ENCODE measurements around the gene SYT1. TPM values are rescaled to one million over a fixed set of nuclear protein-coding genes. Genes with fewer than 3 reads are reported as not detected.

Gene SYT1
- total RNA-seq, 1 donor from 2014 or later = 3.6 TPM

DNA sequence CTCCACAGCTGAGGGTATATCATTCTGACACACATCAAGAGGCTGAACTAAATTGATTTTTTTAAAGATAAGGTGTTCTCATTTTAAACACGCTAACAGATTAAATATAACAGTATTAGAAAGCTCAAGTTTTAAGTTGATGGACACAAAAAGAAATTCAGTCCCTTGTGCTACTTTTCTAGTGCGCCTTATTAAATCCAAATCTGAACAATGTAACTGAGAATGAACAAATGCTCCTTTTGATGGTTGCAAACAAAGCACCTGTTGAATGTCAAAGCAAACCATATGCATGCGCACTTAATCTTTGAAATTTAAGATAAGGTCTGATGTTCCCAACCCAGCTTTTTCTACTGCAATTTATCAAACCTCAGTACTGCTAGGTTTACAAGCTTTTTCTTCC lies 424.3 kb downstream of the SYT1 start:
- no peak for DNase-seq (ENCODE audit: low read depth in 2 of 2)

GRCh38 chr12:79291711-79292110 lies 427.1 kb downstream of the SYT1 start:
- DNase-seq (ENCODE audit: low read depth in 2 of 2) = no peak

DNA sequence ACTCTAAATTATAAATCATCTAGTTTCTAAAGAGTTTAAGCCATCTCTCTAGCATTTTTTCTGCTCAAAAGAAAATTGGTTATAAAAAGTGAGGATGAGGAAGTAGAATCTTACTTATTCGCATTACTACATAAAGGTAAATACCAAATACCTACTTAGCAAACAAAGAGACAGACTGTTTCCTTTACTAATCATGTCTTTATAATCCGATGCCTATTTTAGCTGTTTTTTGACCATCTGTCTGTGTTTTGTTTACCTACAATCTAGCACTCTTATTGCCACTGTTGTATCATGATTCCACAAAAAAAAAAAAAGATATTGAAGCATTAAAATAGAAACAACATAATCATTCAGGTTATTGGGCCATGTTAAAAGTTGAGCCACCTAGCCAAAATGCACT lies 430.0 kb downstream of the SYT1 start:
- no peak for DNase-seq (ENCODE audit: low read depth in 2 of 2)

DNA sequence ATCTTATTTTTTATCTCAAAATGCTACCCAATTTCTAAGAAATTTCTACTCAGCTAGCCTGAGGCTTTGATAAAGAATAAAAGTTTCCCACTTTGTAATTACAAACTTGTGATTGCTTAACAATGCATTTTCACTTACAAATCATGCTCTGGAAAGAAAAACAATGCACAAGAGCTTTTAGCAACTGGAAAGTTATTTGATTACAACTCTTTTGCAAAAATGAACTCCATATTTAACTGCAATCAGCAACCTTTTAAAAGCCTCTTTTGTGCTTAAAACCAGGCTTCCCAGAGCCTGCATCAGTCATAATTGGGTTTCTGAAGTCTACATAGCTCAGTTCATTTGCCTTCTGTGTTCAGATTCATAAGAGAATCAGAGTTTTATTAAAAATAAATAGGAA lies 431.0 kb downstream of the SYT1 start:
- no peak for DNase-seq (ENCODE audit: low read depth in 2 of 2)

DNA sequence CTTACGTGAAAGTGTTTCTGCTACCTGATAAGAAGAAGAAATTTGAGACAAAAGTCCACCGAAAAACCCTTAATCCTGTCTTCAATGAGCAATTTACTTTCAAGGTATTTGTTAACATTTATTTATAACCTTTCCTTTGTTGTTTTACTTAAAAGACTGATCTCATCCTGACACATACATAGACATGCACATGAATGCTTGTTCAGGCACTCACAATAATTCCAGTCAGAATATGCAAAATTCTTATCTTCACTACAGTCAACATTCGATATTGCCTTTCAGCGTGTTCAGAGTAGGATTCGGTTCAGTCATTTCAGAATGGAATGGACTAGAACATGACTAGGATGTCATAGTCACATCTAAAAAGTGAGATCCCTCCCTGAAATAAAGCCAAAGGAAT lies 431.6 kb downstream of the SYT1 start:
- no peak for DNase-seq (ENCODE audit: low read depth in 2 of 2)

- peak in 1 of 2 donors; percentile 42 for DNase-seq (ENCODE audit: low read depth in 2 of 2)
Measured at GRCh38 chr12:79296871-79297270, 432.3 kb downstream of the SYT1 start.

GRCh38 chr12:79298506-79298905 lies 433.9 kb downstream of the SYT1 start:
- peak in 1 of 2 donors; percentile 72 for DNase-seq (ENCODE audit: low read depth in 2 of 2)

GRCh38 chr12:79299447-79300198 lies 435.0 kb downstream of the SYT1 start:
- no peak for DNase-seq (ENCODE audit: low read depth in 2 of 2)

- DNase-seq (ENCODE audit: low read depth in 2 of 2) = no peak
Measured at GRCh38 chr12:79300199-79300568, 435.6 kb downstream of the SYT1 start.

DNA sequence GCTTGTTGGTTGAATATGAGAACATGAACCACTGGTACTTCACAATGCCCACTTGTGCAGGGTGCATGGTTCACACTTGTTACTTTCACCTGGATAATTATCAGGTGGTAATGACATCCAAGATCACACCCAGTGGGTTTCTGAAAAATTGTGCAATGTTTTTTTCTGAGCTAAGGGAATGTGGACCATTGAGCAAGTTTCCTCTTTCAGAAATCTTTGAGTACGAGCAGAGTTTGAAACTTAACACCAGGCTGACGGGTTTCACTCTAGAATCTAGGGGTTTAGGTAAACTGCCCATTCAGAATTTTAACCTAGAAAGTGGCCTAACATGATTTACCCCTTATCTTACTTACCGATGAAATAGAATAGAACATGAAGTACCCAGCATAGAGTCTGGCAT lies 436.6 kb downstream of the SYT1 start:
- DNase-seq (ENCODE audit: low read depth in 2 of 2) = no peak

GRCh38 chr12:79302162-79302814 lies 437.7 kb downstream of the SYT1 start:
- DNase-seq (ENCODE audit: low read depth in 2 of 2) = peak; percentile 99

GRCh38 chr12:79307340-79307739 lies 442.8 kb downstream of the SYT1 start:
- DNase-seq (ENCODE audit: low read depth in 2 of 2) = no peak

DNA sequence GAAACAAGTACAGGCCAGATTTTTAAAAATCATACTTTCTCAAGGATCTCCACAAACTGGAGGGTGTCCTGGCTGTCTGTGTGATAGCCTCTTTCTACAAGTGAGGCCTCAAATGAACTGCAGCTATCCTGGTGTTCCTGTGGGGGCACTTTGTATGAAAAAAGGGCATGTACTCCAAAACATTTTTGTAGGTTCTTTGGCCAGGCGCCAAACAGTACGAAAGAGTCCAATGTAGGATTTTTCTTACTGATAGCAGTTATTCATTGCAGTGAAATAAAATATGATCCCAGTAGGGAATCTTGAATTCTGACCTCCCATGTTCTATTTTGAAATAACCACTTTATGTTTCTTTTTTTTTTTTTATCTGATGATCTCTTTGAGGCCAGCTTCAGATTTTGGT lies 444.5 kb downstream of the SYT1 start:
- peak in 1 of 2 donors; percentile 26 for DNase-seq (ENCODE audit: low read depth in 2 of 2)

DNA sequence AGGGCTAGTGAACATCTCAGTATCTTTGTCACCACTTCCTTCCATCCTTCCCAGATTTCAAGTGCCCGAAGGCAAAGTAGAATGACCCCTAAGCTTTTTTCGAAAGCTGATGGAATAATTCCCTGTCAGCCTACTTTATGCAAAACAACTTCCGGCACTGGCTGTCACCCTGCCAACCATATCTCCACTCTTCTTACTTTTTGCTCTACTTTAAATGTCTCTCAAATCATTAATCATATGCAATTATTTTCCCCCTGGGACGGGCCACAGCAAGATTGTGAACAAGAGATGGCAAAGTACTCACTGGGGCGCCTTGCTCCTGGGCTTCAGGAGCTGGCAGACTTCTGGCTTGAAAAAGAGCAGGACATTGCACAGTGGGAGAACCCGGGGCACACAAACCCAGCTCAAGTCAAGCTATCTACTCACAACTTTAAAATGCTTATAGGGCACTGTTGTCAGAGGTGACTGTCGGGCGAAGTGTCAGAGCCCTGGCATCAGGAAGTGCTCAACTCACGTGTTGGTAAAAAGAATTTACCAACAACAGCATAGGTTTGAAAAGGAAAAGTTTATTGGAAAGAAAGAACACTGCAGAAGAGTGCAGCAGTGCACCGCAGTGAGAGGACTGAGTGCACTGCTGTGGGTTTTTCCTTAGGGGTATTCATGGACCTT lies 452.7 kb downstream of the SYT1 start:
- peak in 1 of 2 donors; percentile 29 for DNase-seq (ENCODE audit: low read depth in 2 of 2)

DNA sequence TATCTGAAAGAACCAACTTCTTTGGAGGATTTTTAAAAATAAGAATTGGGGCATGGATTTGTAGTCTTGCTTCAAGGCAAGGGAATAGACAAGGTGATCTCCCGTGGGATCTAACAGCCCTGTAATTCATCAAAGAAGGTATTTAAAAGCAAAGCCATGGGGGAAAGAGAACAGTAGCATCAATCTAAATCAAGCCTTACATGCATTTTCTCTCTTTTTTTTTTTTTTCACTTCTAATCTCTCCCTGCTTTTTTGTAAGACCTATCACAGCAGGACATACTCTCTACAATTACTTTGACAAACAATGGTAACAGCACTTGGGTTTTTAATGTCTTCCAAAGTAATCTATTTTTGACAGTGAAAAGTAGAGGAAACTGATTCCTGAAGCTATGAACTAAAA lies 458.3 kb downstream of the SYT1 start:
- DNase-seq (ENCODE audit: low read depth in 2 of 2) = no peak

GRCh38 chr12:79324571-79324970 lies 460.0 kb downstream of the SYT1 start:
- no peak for DNase-seq (ENCODE audit: low read depth in 2 of 2)

- no peak for DNase-seq (ENCODE audit: low read depth in 2 of 2)
Measured at GRCh38 chr12:79326222-79326621, 461.6 kb downstream of the SYT1 start.

GRCh38 chr12:79326663-79327062 lies 462.1 kb downstream of the SYT1 start:
- no peak for DNase-seq (ENCODE audit: low read depth in 2 of 2)

GRCh38 chr12:79327465-79327864 lies 462.9 kb downstream of the SYT1 start:
- DNase-seq (ENCODE audit: low read depth in 2 of 2) = no peak

GRCh38 chr12:79329933-79330332 lies 465.4 kb downstream of the SYT1 start:
- DNase-seq (ENCODE audit: low read depth in 2 of 2) = peak in 1 of 2 donors; percentile 50

DNA sequence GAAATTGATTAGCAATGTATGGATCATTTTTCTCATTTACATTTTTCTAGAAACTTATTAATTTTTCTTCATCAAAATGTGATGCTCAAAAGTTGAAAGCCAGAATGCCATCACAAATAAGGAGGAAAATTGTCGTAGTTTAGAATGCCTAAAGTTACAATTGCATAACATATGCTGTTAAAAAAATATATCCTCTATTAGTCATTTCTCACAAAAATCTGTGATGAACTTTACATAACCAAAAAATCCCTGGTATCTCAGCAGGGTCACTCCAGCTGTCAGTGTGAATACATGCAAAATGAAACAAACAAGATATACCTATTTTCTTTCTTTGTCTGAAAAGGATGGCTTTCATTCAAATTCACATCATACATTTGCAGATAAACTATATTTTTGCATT lies 467.3 kb downstream of the SYT1 start:
- DNase-seq (ENCODE audit: low read depth in 2 of 2) = no peak

DNA sequence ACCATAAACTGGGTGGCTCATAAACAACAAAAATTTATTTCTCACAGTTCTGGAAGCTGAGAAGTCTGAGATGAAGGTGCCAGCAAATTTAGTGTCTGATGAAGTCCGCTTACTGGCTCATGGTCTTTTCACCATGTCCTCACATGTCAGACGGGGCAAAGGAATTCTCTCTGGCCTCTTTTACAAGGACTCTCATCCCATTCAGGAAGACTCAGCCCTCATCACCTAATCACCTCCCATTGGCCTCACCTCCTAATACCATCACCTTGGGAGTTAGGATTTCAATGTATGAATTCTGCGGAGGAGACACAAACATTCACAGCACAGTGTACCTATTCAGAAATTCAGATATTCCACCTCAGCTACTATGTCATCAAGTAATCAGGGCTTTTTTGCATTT lies 468.6 kb downstream of the SYT1 start:
- DNase-seq (ENCODE audit: low read depth in 2 of 2) = no peak

Measured in dermis microvascular lymphatic vessel endothelial cell (primary cell).